Kidney glomerular epithelial cell (primary cell): ENCODE results near the gene CDK19.
"Not testable (repeated sequence)": the region's sequence is repeated elsewhere in the genome, so short reads cannot be mapped to it uniquely, and the experiment has no call there.

Experiments
- DNase-seq: peaks from one replicate; lab custom pipeline; 2025; lab: John Stamatoyannopoulos, UW

Gene CDK19

GRCh38 chr6:110813338-110814101, 1.7 kb downstream of the CDK19 start:
- DNase-seq, result no peak

GRCh38 chr6:110812719-110813118, 2.5 kb downstream of the CDK19 start:
- DNase-seq, result no peak

GRCh38 chr6:110810896-110811586, 4.2 kb downstream of the CDK19 start:
- no peak for DNase-seq

- DNase-seq, result no peak
These were observed 5.5 kb downstream of the CDK19 start for GRCh38 chr6:110809792-110810191.

- DNase-seq, result not testable (repeated sequence)
These were observed 13.1 kb downstream of the CDK19 start for GRCh38 chr6:110802175-110802574.

GRCh38 chr6:110800839-110801196, 14.5 kb downstream of the CDK19 start:
- DNase-seq, result no peak

GRCh38 chr6:110800196-110800838, 15.0 kb downstream of the CDK19 start:
- DNase-seq, result no peak

- DNase-seq, result no peak
These were observed 15.6 kb downstream of the CDK19 start for GRCh38 chr6:110799655-110800054.

GRCh38 chr6:110799189-110799588, 16.1 kb downstream of the CDK19 start:
- no peak for DNase-seq

- no peak for DNase-seq
These were observed 20.0 kb downstream of the CDK19 start for GRCh38 chr6:110795271-110795670.

- DNase-seq, result no peak
These were observed 28.6 kb downstream of the CDK19 start for GRCh38 chr6:110786696-110787095.

- no peak for DNase-seq
These were observed 29.0 kb downstream of the CDK19 start for GRCh38 chr6:110786271-110786670.

GRCh38 chr6:110784610-110784979, 30.7 kb downstream of the CDK19 start:
- DNase-seq, result no peak

- no peak for DNase-seq
These were observed 33.6 kb downstream of the CDK19 start for GRCh38 chr6:110781522-110782214.

GRCh38 chr6:110778333-110778732, 36.9 kb downstream of the CDK19 start:
- DNase-seq, result no peak

GRCh38 chr6:110777636-110778035, 37.6 kb downstream of the CDK19 start:
- DNase-seq, result no peak

- no peak for DNase-seq
These were observed 38.9 kb downstream of the CDK19 start for GRCh38 chr6:110776413-110776812.

- DNase-seq, result no peak
These were observed 45.3 kb downstream of the CDK19 start for GRCh38 chr6:110769923-110770322.

GRCh38 chr6:110768057-110768456, 47.2 kb downstream of the CDK19 start:
- no peak for DNase-seq

GRCh38 chr6:110761371-110761770, 53.9 kb downstream of the CDK19 start:
- no peak for DNase-seq

GRCh38 chr6:110760589-110760988, 54.7 kb downstream of the CDK19 start:
- DNase-seq, result no peak

GRCh38 chr6:110760098-110760497, 55.2 kb downstream of the CDK19 start:
- DNase-seq, result not testable (repeated sequence)

- DNase-seq, result no peak
These were observed 57.3 kb downstream of the CDK19 start for GRCh38 chr6:110757926-110758325.
